SK-N-SH (cell line): ENCODE data around the gene UGCG.

Experiments used
- FOSL2 ChIP-seq: IDR thresholded peaks from 2 replicates; pipeline ENCODE4 v1.4.0; 2012; ENCODE audit warnings: low read depth, mild to moderate bottlenecking, moderate library complexity, borderline replicate concordance
- POLR2AphosphoS5 ChIP-seq: IDR thresholded peaks from 2 replicates; pipeline ENCODE4 v1.6.1; 2012; ENCODE audit warnings: low read depth, low read length
- SMC3 ChIP-seq: IDR thresholded peaks from 2 replicates; pipeline ENCODE4 v1.6.1; 2012; ENCODE audit warnings: low read depth, low read length, improper control_type of control experiment
- TAF1 ChIP-seq: IDR thresholded peaks from 2 replicates; pipeline ENCODE4 v1.6.1; 2012; ENCODE audit warnings: low read depth, mild to moderate bottlenecking, low read length, moderate library complexity, borderline replicate concordance
- TF ChIP-seq, protein P1 (sequence below): fragments of 200-600 bp; sonication (generic); IDR thresholded peaks from 2 replicates; pipeline ENCODE4 v1.6.1; 2017; ENCODE audit warnings: antibody characterized with exemption, mild to moderate bottlenecking, moderate library complexity

DNA sequence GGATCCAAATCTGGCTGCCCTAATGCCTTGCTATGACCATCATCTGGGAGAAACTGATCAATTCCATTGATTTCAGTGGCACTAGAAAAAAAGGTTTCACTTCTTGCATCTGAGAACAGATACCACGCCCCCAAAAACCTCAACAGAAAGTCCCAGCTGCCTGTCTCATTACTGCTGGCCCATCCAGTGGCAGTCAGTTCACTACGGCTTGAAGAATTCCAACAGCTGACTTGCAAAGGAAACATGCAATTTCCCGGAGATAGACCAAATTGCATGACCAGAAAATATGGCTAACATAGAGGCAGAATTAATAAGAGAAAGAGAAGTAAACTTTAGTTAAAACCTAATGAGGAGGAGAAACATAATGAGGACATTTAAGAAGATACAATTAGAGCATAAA lies 48.6 kb downstream of the UGCG start:
- TF ChIP-seq, protein P1, sequence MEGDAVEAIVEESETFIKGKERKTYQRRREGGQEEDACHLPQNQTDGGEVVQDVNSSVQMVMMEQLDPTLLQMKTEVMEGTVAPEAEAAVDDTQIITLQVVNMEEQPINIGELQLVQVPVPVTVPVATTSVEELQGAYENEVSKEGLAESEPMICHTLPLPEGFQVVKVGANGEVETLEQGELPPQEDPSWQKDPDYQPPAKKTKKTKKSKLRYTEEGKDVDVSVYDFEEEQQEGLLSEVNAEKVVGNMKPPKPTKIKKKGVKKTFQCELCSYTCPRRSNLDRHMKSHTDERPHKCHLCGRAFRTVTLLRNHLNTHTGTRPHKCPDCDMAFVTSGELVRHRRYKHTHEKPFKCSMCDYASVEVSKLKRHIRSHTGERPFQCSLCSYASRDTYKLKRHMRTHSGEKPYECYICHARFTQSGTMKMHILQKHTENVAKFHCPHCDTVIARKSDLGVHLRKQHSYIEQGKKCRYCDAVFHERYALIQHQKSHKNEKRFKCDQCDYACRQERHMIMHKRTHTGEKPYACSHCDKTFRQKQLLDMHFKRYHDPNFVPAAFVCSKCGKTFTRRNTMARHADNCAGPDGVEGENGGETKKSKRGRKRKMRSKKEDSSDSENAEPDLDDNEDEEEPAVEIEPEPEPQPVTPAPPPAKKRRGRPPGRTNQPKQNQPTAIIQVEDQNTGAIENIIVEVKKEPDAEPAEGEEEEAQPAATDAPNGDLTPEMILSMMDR: no peak
- TF ChIP-seq TAF1 (no peak), SMC3 (no peak), POLR2AphosphoS5 (no peak), FOSL2 (no peak)
